Measurements from ENCODE around the gene TBC1D20.
"Not testable (repeated sequence)": the region's sequence is repeated elsewhere in the genome, so short reads cannot be mapped to it uniquely, and the experiment has no call there.

GRCh38 chr20:386634-387033, 75.7 kb downstream of the TBC1D20 start:
- not testable (repeated sequence) for TF ChIP-seq EZH2 (IDR thresholded peaks at IDR 0.05; ENCODE audit: low read length, missing control alignments); CTCF (conservative IDR thresholded peaks at IDR 0.05 in 1 of 2, IDR thresholded peaks at IDR 0.05 in 1 of 2; ENCODE audit: low read depth in 1 of 2, low read length in 2 of 2)
